Gastrocnemius medialis (tissue), 4 donors: ENCODE results near the gene DPM3. TPM values are rescaled to one million over a fixed set of nuclear protein-coding genes. Genes with fewer than 3 reads are reported as not detected.

Source experiments
- ATAC-seq, 2 donors: fragments of 150-250 bp; one replicate each; pipeline ENCODE4 v1.9.1; 2016
- DNase-seq, 2 donors: peaks; one replicate each; pipeline ENCODE4 v3.0.0-alpha.2; 2019
- H3K27ac ChIP-seq, 4 donors: fragments of 200-600 bp; sonication (generic); 1 replicate in 1 of 4; 2 replicates in 3 of 4; pipeline ENCODE4 v1.5.1; 2016 to 2018; ENCODE audit warnings: mild to moderate bottlenecking in 2 of 4, moderate library complexity in 1 of 4
- H3K27me3 ChIP-seq, 3 donors: fragments of 200-600 bp; sonication (generic) in 2 of 3; 1 replicate in 1 of 3; 2 replicates in 2 of 3; pipeline versions ENCODE4 v1.5.1 to v1.6.0; 2016 to 2019; ENCODE audit warnings: mild to moderate bottlenecking in 1 of 3, moderate library complexity in 1 of 3
- H3K36me3 ChIP-seq, 2 donors: fragments of 200-600 bp; sonication (generic) in 1 of 2; one replicate each; pipeline ENCODE4 v1.5.1; 2017 to 2018
- H3K4me1 ChIP-seq, 2 donors: fragments of 200-600 bp; sonication (generic) in 1 of 2; one replicate each; pipeline ENCODE4 v1.5.1; 2016 to 2017; ENCODE audit warnings: mild to moderate bottlenecking in 2 of 2
- H3K4me3 ChIP-seq, 4 donors: fragments of 200-600 bp; sonication (generic) in 3 of 4; 1 replicate in 1 of 4; 2 replicates in 3 of 4; pipeline ENCODE4 v1.5.1; 2016 to 2019; ENCODE audit warnings: mild to moderate bottlenecking in 2 of 4
- H3K9me3 ChIP-seq, 3 donors: fragments of 200-600 bp; sonication (generic) in 2 of 3; 1 replicate in 1 of 3; 2 replicates in 2 of 3; pipeline ENCODE4 v1.5.1; 2016 to 2019
- POLR2A ChIP-seq, 2 donors: fragments of 450-650 bp; IDR thresholded peaks; one replicate each; pipeline ENCODE4 v1.6.1; 2017; ENCODE audit warnings: antibody characterized with exemption in 2 of 2, mild to moderate bottlenecking in 2 of 2, moderate library complexity in 2 of 2
- in situ Hi-C, 4 donors: fragments of 200-750 bp; cut with MboI; loops; one replicate each; pipeline versions ENCODE4 v1.15.0 to v1.8.0; 2017; ENCODE audit warnings: low sequenced_read_pairs in 4 of 4
- intact Hi-C: fragments of 100-400 bp; cut with DNase I; formaldehyde crosslinking; loops from one replicate; pipeline ENCODE4 v1.15.1; 2023; ENCODE audit warnings: low total_unique reads
- total RNA-seq, 4 donors: library from RNA; depleted of rRNA; stranded (reverse); fragments of >200 nt; gene quantifications; one replicate each; pipeline versions ENCODE4 v1.1.0 to v1.2.3, GENCODE V29; 2016
- TF ChIP-seq, protein P1 (sequence below), 5 experiments: fragments of 450-650 bp in 3 of 5; fragments of 200-600 bp in 2 of 5; sonication (generic) in 2 of 5; IDR thresholded peaks in 4 of 5; conservative IDR thresholded peaks in 1 of 5; 1 replicate in 4 of 5; 2 replicates in 1 of 5; pipeline ENCODE4 v1.5.1; 2016 to 2019; ENCODE audit warnings: antibody characterized with exemption in 5 of 5, mild to moderate bottlenecking in 3 of 5, moderate library complexity in 3 of 5

Gene DPM3
- total RNA-seq, 4 donors from 2014 or later, result 7.3 to 69.5 (median 57.9) TPM

GRCh38 chr1:155178441-155179111 lies 38.2 kb upstream of the DPM3 start:
- H3K9me3 ChIP-seq, result no peaks in the 10 kb centered on the region
- peaks cover 2 to 6% of the 10 kb centered on the region in 2 donors for H3K4me1 ChIP-seq
- H3K4me3 ChIP-seq, result no peak overlapping the region
- TF ChIP-seq, protein P1, sequence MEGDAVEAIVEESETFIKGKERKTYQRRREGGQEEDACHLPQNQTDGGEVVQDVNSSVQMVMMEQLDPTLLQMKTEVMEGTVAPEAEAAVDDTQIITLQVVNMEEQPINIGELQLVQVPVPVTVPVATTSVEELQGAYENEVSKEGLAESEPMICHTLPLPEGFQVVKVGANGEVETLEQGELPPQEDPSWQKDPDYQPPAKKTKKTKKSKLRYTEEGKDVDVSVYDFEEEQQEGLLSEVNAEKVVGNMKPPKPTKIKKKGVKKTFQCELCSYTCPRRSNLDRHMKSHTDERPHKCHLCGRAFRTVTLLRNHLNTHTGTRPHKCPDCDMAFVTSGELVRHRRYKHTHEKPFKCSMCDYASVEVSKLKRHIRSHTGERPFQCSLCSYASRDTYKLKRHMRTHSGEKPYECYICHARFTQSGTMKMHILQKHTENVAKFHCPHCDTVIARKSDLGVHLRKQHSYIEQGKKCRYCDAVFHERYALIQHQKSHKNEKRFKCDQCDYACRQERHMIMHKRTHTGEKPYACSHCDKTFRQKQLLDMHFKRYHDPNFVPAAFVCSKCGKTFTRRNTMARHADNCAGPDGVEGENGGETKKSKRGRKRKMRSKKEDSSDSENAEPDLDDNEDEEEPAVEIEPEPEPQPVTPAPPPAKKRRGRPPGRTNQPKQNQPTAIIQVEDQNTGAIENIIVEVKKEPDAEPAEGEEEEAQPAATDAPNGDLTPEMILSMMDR (IDR thresholded peaks at IDR 0.05 in 4 of 5, conservative IDR thresholded peaks at IDR 0.05 in 1 of 5), result no peak
- no peak for TF ChIP-seq POLR2A (IDR thresholded peaks at IDR 0.05)
- no peak overlapping the region for H3K27ac ChIP-seq
- no peaks in the 10 kb centered on the region for H3K36me3 ChIP-seq
- intact Hi-C loops, result no loop called here
- ATAC-seq (no peak), DNase-seq (no peak)
- H3K27me3 ChIP-seq, result peaks cover 15 to 20% (median 17%) of the 10 kb centered on the region in 3 donors
- in situ Hi-C loops, result no loop called here

DNA sequence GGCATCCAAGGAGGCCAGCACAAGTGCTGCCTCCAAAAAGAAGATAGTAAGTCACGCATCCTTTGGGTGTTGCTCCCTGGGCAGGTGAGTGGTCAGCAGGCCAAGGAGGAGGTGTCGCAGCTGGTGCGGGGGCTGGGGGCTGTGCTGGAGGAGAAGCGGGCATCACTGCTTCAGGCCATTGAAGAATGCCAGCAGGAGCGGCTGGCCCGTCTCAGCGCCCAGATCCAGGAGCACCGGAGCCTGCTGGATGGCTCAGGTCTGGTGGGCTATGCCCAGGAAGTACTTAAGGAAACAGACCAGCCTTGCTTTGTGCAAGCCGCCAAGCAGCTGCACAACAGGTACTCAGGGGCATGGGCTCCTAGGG lies 37.6 kb upstream of the DPM3 start:
- H3K4me3 ChIP-seq, result no peak overlapping the region
- intact Hi-C loops (no loop called here), in situ Hi-C loops (no loop called here)
- H3K4me1 ChIP-seq, result peaks cover 6 to 9% of the 10 kb centered on the region in 2 donors
- DNase-seq (no peak), ATAC-seq (no peak)
- TF ChIP-seq, protein P1 (IDR thresholded peaks at IDR 0.05 in 4 of 5, conservative IDR thresholded peaks at IDR 0.05 in 1 of 5), result no peak
- no peak for TF ChIP-seq POLR2A (IDR thresholded peaks at IDR 0.05)
- no peak overlapping the region for H3K27ac ChIP-seq
- no peaks in the 10 kb centered on the region for H3K36me3 ChIP-seq
- peaks cover 15 to 21% (median 18%) of the 10 kb centered on the region in 3 donors for H3K27me3 ChIP-seq
- H3K9me3 ChIP-seq, result no peaks in the 10 kb centered on the region

GRCh38 chr1:155177192-155177917 lies 37.0 kb upstream of the DPM3 start:
- no peak for TF ChIP-seq POLR2A (IDR thresholded peaks at IDR 0.05)
- TF ChIP-seq, protein P1 (IDR thresholded peaks at IDR 0.05 in 4 of 5, conservative IDR thresholded peaks at IDR 0.05 in 1 of 5), result no peak
- peaks cover 15 to 21% (median 18%) of the 10 kb centered on the region in 3 donors for H3K27me3 ChIP-seq
- H3K36me3 ChIP-seq, result no peaks in the 10 kb centered on the region
- DNase-seq, result no peak
- no peaks in the 10 kb centered on the region for H3K9me3 ChIP-seq
- H3K4me3 ChIP-seq, result no peak overlapping the region
- H3K27ac ChIP-seq, result no peak overlapping the region
- in situ Hi-C loops, result no loop called here
- peaks cover 9% of the 10 kb centered on the region in 2 donors for H3K4me1 ChIP-seq
- intact Hi-C loops, result no loop called here
- no peak for ATAC-seq

- DNase-seq (peak; percentile 36 to 68), ATAC-seq (peak; percentile 27 to 68)
- no peak overlapping the region for H3K27ac ChIP-seq
- no peak overlapping the region for H3K4me3 ChIP-seq
- intact Hi-C loops, result loop anchor here (1.0 kb wide), 1 partner anchor 17 kb away; no protein-coding TSS in a partner anchor
- no peaks in the 10 kb centered on the region for H3K9me3 ChIP-seq
- H3K27me3 ChIP-seq, result peaks cover 15 to 21% (median 18%) of the 10 kb centered on the region in 3 donors
- in situ Hi-C loops, result no loop called here
- H3K36me3 ChIP-seq, result no peaks in the 10 kb centered on the region
- TF ChIP-seq, protein P1 (IDR thresholded peaks at IDR 0.05 in 4 of 5, conservative IDR thresholded peaks at IDR 0.05 in 1 of 5), result peak; percentile 78 to 91 (median 85)
- TF ChIP-seq POLR2A (IDR thresholded peaks at IDR 0.05), result no peak
- peaks cover 14% of the 10 kb centered on the region in 2 donors for H3K4me1 ChIP-seq
Observed at GRCh38 chr1:155176544-155177071, 36.3 kb upstream of the DPM3 start.
